OCI-LY7 (cell line): Measurements from ENCODE around the gene PIP5K1A.

ENCODE experiments used
- CTCF ChIP-seq: fragments of 200-600 bp; sonication (generic); conservative IDR thresholded peaks from 2 replicates; pipeline ENCODE4 v1.5.1; 2014; ENCODE audit warnings: mild to moderate bottlenecking, antibody characterized with exemption, low read length, moderate library complexity, mixed read lengths
- EZH2phosphoT487 ChIP-seq: fragments of 200-600 bp; sonication (generic); IDR thresholded peaks from 2 replicates; pipeline ENCODE4 v1.6.1; 2018; ENCODE audit warnings: low read depth, borderline replicate concordance, mild to moderate bottlenecking, mixed run types, antibody characterized with exemption, low read length, moderate library complexity, mixed read lengths

GRCh38 chr1:151246786-151247185 is 48.4 kb downstream of the PIP5K1A start:
- TF ChIP-seq CTCF: no peak
- no peak for TF ChIP-seq EZH2phosphoT487
